ENCODE data around the gene MRC2.

Gene MRC2

DNA sequence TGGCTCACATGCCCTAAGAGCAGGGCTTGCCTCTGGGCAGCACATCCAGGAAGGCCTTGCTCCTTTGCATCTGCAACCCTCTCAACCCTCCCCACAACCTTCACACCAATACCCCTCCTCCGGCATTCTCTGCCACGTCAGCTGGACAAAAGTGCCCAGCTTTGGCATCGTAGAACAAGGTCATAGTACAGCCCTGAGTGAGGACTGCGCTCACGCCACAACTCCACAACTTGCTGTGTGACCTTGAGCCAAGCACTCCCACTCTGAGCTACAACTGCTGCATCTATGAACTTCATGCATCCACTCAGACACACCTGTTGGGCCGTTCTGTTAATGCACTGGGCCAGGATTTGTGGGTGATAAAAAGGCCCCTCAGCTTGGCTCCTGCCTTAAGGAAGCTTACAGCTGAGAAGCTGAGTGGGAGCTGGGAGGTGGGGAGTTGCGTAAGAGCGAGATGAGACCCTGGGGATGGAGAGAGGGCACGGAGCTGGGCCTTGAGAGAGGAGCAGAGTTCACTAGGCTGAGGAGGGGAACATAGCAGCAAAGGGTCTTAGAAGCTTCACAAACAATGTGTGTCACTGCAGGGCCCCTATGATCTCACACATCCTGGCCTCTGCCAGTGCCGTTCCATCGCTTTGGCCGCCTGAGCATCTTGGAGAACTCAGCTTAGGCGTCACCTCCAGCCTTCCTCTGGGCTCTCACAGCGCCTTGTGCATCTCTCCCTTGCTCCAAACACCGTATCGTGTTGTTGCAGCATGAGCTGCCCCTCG is 8.6 kb upstream of the MRC2 start:
- Histone ChIP-seq H3K36me3 (ENCODE audit: control insufficient read depth in 4 of 4, insufficient read depth in 4 of 4, low read length in 3 of 4) (peaks cover 2 to 34% (median 25%) of the 10 kb centered on the region in 4 experiments), H3K27me3 (replicated peaks in 2 of 5; ENCODE audit: control insufficient read depth in 4 of 5, insufficient read depth in 5 of 5, low read length in 4 of 5) (no peaks in the 10 kb centered on the region), H3K4me3 (ENCODE audit: control insufficient read depth in 1 of 7, extremely low read depth in 1 of 7, insufficient read depth in 4 of 7, low read depth in 2 of 7, low read length in 6 of 7) (no peak overlapping the region), H3K9me3 (ENCODE audit: control extremely low read depth in 1 of 5, control insufficient read depth in 4 of 5, insufficient read depth in 2 of 5, low read depth in 1 of 5, low read length in 4 of 5) (no peaks in the 10 kb centered on the region), H3K27ac (ENCODE audit: insufficient read depth in 1 of 2, low read depth in 1 of 2, low read length in 2 of 2, poor library complexity in 1 of 2, severe bottlenecking in 2 of 2) (no peak overlapping the region), H3K4me1 (ENCODE audit: control extremely low read depth in 1 of 4, control insufficient read depth in 4 of 4, insufficient read depth in 4 of 4, low read length in 3 of 4) (peaks cover 0 to 5% (median 0%) of the 10 kb centered on the region in 4 experiments)
- DNase-seq, result no peak
- POLR2A ChIA-PET, result no interaction called here
- CTCF ChIA-PET, result interaction anchor here (1.1 to 1.5 kb wide), 3 partner anchors 10 to 18 kb away, joined by 3 to 4 read pairs (median 3); no protein-coding TSS in a partner anchor
- WGBS (ENCODE audit: insufficient coverage), result 89% methylated on average over 13 of the region's 17 CpGs

DNA sequence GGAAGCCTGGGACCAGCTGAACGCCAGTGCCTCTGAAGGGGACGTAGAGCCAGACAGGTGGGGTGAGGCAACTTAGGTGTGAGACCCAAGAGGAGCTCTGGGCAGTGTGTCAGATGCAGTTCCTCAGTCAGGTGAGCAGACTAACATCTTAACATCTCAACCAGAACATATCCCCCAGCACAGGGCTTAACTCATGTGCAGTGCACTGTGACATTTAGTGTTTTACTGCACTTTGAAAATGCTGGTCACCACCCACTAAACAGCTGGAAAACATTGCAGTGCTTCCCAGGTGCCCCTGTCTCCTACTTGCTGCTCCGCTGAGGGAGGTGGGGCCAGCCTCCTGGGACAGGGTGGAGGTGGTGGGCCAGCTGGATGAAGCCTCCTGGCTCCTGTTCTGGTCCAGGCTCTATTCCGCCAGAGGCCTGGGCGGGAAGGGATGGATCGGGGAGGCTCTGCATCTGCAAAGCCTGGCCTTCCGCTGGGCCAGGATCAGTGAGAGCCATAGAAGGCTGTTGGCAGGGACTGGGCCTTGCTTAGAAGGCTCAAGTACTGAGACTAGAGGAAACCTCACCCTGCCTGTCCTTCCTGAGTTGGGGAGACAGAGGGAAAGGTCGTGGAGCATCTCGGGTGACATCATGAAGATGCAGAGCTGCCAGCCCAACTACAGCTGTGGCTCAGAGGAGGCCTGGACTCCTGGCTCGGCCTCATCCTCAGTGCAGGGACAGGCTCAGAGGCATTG is 7.9 kb upstream of the MRC2 start:
- WGBS (ENCODE audit: insufficient coverage), result 93% methylated on average over 10 of the region's 10 CpGs

GRCh38 chr17:62621223-62621622 is 6.2 kb upstream of the MRC2 start:
- Histone ChIP-seq H3K27ac (ENCODE audit: insufficient read depth in 1 of 2, low read depth in 1 of 2, low read length in 2 of 2, poor library complexity in 1 of 2, severe bottlenecking in 2 of 2) (no peak overlapping the region), H3K27me3 (replicated peaks in 2 of 5; ENCODE audit: control insufficient read depth in 4 of 5, insufficient read depth in 5 of 5, low read length in 4 of 5) (peaks cover 0 to 5% (median 0%) of the 10 kb centered on the region in 5 experiments), H3K4me3 (ENCODE audit: control insufficient read depth in 1 of 7, extremely low read depth in 1 of 7, insufficient read depth in 4 of 7, low read depth in 2 of 7, low read length in 6 of 7) (no peak overlapping the region), H3K4me1 (ENCODE audit: control extremely low read depth in 1 of 4, control insufficient read depth in 4 of 4, insufficient read depth in 4 of 4, low read length in 3 of 4) (peaks cover 0 to 18% (median 0%) of the 10 kb centered on the region in 4 experiments), H3K36me3 (ENCODE audit: control insufficient read depth in 4 of 4, insufficient read depth in 4 of 4, low read length in 3 of 4) (peaks cover 0 to 12% (median 6%) of the 10 kb centered on the region in 4 experiments), H3K9me3 (ENCODE audit: control extremely low read depth in 1 of 5, control insufficient read depth in 4 of 5, insufficient read depth in 2 of 5, low read depth in 1 of 5, low read length in 4 of 5) (no peaks in the 10 kb centered on the region)
- DNase-seq, result no peak
- WGBS (ENCODE audit: insufficient coverage), result 88% methylated on average over 10 of the region's 11 CpGs
- ChIA-PET CTCF (interaction anchor here (1.8 kb wide), 1 partner anchor 51 kb away, joined by 5 read pairs; no protein-coding TSS in a partner anchor), POLR2A (no interaction called here)

More for the DNA sequence above, 7.9 kb upstream of the MRC2 start:
- DNase-seq, result no peak
- Histone ChIP-seq H3K9me3 (ENCODE audit: control extremely low read depth in 1 of 5, control insufficient read depth in 4 of 5, insufficient read depth in 2 of 5, low read depth in 1 of 5, low read length in 4 of 5) (no peaks in the 10 kb centered on the region), H3K36me3 (ENCODE audit: control insufficient read depth in 4 of 4, insufficient read depth in 4 of 4, low read length in 3 of 4) (peaks cover 2 to 28% (median 19%) of the 10 kb centered on the region in 4 experiments), H3K27me3 (replicated peaks in 2 of 5; ENCODE audit: control insufficient read depth in 4 of 5, insufficient read depth in 5 of 5, low read length in 4 of 5) (no peaks in the 10 kb centered on the region), H3K4me3 (ENCODE audit: control insufficient read depth in 1 of 7, extremely low read depth in 1 of 7, insufficient read depth in 4 of 7, low read depth in 2 of 7, low read length in 6 of 7) (no peak overlapping the region), H3K27ac (ENCODE audit: insufficient read depth in 1 of 2, low read depth in 1 of 2, low read length in 2 of 2, poor library complexity in 1 of 2, severe bottlenecking in 2 of 2) (no peak overlapping the region), H3K4me1 (ENCODE audit: control extremely low read depth in 1 of 4, control insufficient read depth in 4 of 4, insufficient read depth in 4 of 4, low read length in 3 of 4) (peaks cover 0 to 5% (median 0%) of the 10 kb centered on the region in 4 experiments)
- ChIA-PET CTCF (interaction anchor here (1.1 to 1.5 kb wide), 2 partner anchors 9 to 16 kb away, joined by 3 to 4 read pairs; no protein-coding TSS in a partner anchor), POLR2A (no interaction called here)

DNA sequence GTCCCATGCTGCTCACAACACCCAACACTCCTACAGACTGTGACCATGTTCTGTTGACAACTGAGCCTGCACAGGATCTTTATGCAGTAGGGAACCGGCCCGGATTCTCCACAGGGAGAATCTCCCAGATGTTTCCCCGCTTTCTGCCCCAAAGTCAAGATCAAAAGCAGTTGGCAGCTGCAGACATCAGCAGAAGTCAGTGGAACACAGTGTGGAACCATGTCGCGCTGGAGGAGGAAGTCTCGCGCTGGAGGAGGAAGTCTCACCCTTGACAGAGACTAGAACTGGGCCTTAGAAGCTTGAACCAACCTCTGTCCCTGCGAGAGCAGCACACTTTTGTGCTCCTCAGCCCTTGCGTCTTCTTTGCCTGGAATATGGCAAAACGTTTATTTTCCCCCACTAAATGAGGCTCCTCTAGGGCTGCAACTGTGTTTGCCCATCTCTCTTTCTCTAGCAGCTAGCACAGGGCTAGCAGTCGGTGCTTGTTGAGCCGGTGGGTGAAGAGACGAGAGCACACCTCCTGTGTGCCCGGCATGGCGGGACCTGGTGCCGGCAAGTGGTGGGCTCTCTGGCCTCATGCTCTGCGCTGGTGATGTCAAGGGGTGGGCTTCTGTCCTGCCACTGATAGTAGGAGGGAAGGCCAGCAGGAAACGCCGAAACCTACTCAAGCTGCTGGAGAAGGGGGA is 2.1 kb upstream of the MRC2 start:
- Histone ChIP-seq H3K4me3 (ENCODE audit: control insufficient read depth in 1 of 7, extremely low read depth in 1 of 7, insufficient read depth in 4 of 7, low read depth in 2 of 7, low read length in 6 of 7) (no peak overlapping the region), H3K27ac (ENCODE audit: insufficient read depth in 1 of 2, low read depth in 1 of 2, low read length in 2 of 2, poor library complexity in 1 of 2, severe bottlenecking in 2 of 2) (no peak overlapping the region), H3K4me1 (ENCODE audit: control extremely low read depth in 1 of 4, control insufficient read depth in 4 of 4, insufficient read depth in 4 of 4, low read length in 3 of 4) (peaks cover 0 to 47% (median 20%) of the 10 kb centered on the region in 4 experiments), H3K36me3 (ENCODE audit: control insufficient read depth in 4 of 4, insufficient read depth in 4 of 4, low read length in 3 of 4) (no peaks in the 10 kb centered on the region), H3K27me3 (replicated peaks in 2 of 5; ENCODE audit: control insufficient read depth in 4 of 5, insufficient read depth in 5 of 5, low read length in 4 of 5) (peaks cover 0 to 25% (median 0%) of the 10 kb centered on the region in 5 experiments), H3K9me3 (ENCODE audit: control extremely low read depth in 1 of 5, control insufficient read depth in 4 of 5, insufficient read depth in 2 of 5, low read depth in 1 of 5, low read length in 4 of 5) (no peaks in the 10 kb centered on the region)
- no peak for DNase-seq
- POLR2A ChIA-PET, result no interaction called here
- WGBS (ENCODE audit: insufficient coverage), result 77% methylated on average over 19 of the region's 19 CpGs
- CTCF ChIA-PET, result interaction anchor here (0.9 kb wide), 1 partner anchor 29 kb away, joined by 3 read pairs; no protein-coding TSS in a partner anchor

DNA sequence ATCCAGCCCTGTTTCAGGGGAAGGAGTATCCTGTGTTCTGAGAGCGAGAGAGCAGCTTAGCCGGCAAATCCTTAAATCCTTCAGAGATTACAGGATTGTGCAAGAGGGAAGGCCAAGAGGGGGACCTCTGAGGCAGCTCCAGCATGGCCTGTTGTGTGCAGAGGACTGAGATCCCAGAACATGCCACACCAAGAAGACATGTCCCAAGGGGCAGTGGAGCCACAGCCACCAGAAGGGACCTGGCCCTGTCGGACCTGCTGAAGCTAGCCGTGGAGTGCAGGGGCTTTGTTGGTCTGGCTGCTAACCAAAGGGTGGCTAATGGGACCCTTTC is 1.6 kb upstream of the MRC2 start:
- H3K9me3 ChIP-seq (ENCODE audit: control extremely low read depth in 1 of 5, control insufficient read depth in 4 of 5, insufficient read depth in 2 of 5, low read depth in 1 of 5, low read length in 4 of 5), result no peaks in the 10 kb centered on the region
- ChIA-PET CTCF (interaction anchor here (0.9 kb wide), 1 partner anchor 28 kb away, joined by 3 read pairs; no protein-coding TSS in a partner anchor), POLR2A (no interaction called here)
- H3K4me3 ChIP-seq (ENCODE audit: control insufficient read depth in 1 of 7, extremely low read depth in 1 of 7, insufficient read depth in 4 of 7, low read depth in 2 of 7, low read length in 6 of 7), result no peak overlapping the region
- H3K27ac ChIP-seq (ENCODE audit: insufficient read depth in 1 of 2, low read depth in 1 of 2, low read length in 2 of 2, poor library complexity in 1 of 2, severe bottlenecking in 2 of 2), result no peak overlapping the region
- 98% methylated on average over 4 of the region's 4 CpGs for WGBS (ENCODE audit: insufficient coverage)
- peaks cover 0 to 25% (median 0%) of the 10 kb centered on the region in 5 experiments for H3K27me3 ChIP-seq (replicated peaks in 2 of 5; ENCODE audit: control insufficient read depth in 4 of 5, insufficient read depth in 5 of 5, low read length in 4 of 5)
- DNase-seq, result no peak
- no peaks in the 10 kb centered on the region for H3K36me3 ChIP-seq (ENCODE audit: control insufficient read depth in 4 of 4, insufficient read depth in 4 of 4, low read length in 3 of 4)
- peaks cover 0 to 47% (median 20%) of the 10 kb centered on the region in 4 experiments for H3K4me1 ChIP-seq (ENCODE audit: control extremely low read depth in 1 of 4, control insufficient read depth in 4 of 4, insufficient read depth in 4 of 4, low read length in 3 of 4)

- Histone ChIP-seq H3K9me3 (ENCODE audit: control extremely low read depth in 1 of 5, control insufficient read depth in 4 of 5, insufficient read depth in 2 of 5, low read depth in 1 of 5, low read length in 4 of 5) (no peaks in the 10 kb centered on the region), H3K27me3 (replicated peaks in 2 of 5; ENCODE audit: control insufficient read depth in 4 of 5, insufficient read depth in 5 of 5, low read length in 4 of 5) (peaks cover 0 to 25% (median 0%) of the 10 kb centered on the region in 5 experiments), H3K4me3 (ENCODE audit: control insufficient read depth in 1 of 7, extremely low read depth in 1 of 7, insufficient read depth in 4 of 7, low read depth in 2 of 7, low read length in 6 of 7) (peak overlapping the region; percentile 45 to 85 (median 78)), H3K36me3 (ENCODE audit: control insufficient read depth in 4 of 4, insufficient read depth in 4 of 4, low read length in 3 of 4) (no peaks in the 10 kb centered on the region), H3K4me1 (ENCODE audit: control extremely low read depth in 1 of 4, control insufficient read depth in 4 of 4, insufficient read depth in 4 of 4, low read length in 3 of 4) (peaks cover 0 to 50% (median 22%) of the 10 kb centered on the region in 4 experiments), H3K27ac (ENCODE audit: insufficient read depth in 1 of 2, low read depth in 1 of 2, low read length in 2 of 2, poor library complexity in 1 of 2, severe bottlenecking in 2 of 2) (no peak overlapping the region)
- POLR2A ChIA-PET, result no interaction called here
- WGBS (ENCODE audit: insufficient coverage), result 10% methylated on average over 20 of the region's 21 CpGs
- DNase-seq, result peak; percentile 4 to 52 (median 48)
- CTCF ChIA-PET, result no interaction called here
Measured at GRCh38 chr17:62626719-62627218, 701 bp upstream of the MRC2 start.

Measured in common myeloid progenitor, CD34-positive (primary cell).